HCT116 (cell line): ENCODE data around the gene FPR1.

Experiments used
- CTCF ChIP-seq, 3 experiments: fragments of 200-600 bp in 1 of 3; sonication (generic) in 1 of 3; IDR thresholded peaks in 2 of 3; conservative IDR thresholded peaks in 1 of 3; 2 replicates each; pipeline ENCODE4 v1.5.1; 2012 to 2017; ENCODE audit warnings: low read depth in 2 of 3, low read length in 2 of 3, antibody characterized with exemption in 1 of 3, borderline replicate concordance in 1 of 3, control low read depth in 1 of 3, mild to moderate bottlenecking in 1 of 3, mixed read lengths in 1 of 3, mixed run types in 1 of 3, moderate library complexity in 1 of 3; ENCODE audit not compliant: insufficient read depth in 1 of 3
- ELF1 ChIP-seq: IDR thresholded peaks from 2 replicates; pipeline ENCODE4 v1.6.1; 2012; ENCODE audit warnings: low read depth, borderline replicate concordance
- EZH2 ChIP-seq: fragments of 200-600 bp; sonication (generic); IDR thresholded peaks from 2 replicates; pipeline ENCODE4 v1.6.1; 2017; ENCODE audit warnings: antibody characterized with exemption, mixed run types
- EZH2phosphoT487 ChIP-seq: fragments of 200-600 bp; IDR thresholded peaks from 2 replicates; pipeline ENCODE4 v1.6.1; 2018; ENCODE audit warnings: antibody characterized with exemption, borderline replicate concordance
- POLR2A ChIP-seq: IDR thresholded peaks from 2 replicates; pipeline ENCODE4 v1.7.0; 2011; ENCODE audit warnings: borderline replicate concordance; ENCODE audit not compliant: insufficient read depth, insufficient read length; ENCODE audit errors: extremely low read depth
- RAD21 ChIP-seq: IDR thresholded peaks from 2 replicates; pipeline ENCODE4 v1.6.1; 2012; ENCODE audit warnings: low read depth, mild to moderate bottlenecking

GRCh38 chr19:51737924-51738323 lies 13.8 kb downstream of the FPR1 start:
- TF ChIP-seq CTCF (IDR thresholded peaks at IDR 0.05 in 2 of 3, conservative IDR thresholded peaks at IDR 0.05 in 1 of 3; ENCODE audit: borderline replicate concordance in 1 of 3, insufficient read depth in 1 of 3, low read depth in 2 of 3, low read length in 2 of 3), result no peak
- TF ChIP-seq ELF1, result no peak
- TF ChIP-seq POLR2A, result no peak
- TF ChIP-seq RAD21, result no peak
- no peak for TF ChIP-seq EZH2
- TF ChIP-seq EZH2phosphoT487, result no peak
